ENCODE data around the gene FOXN3.

GRCh38 chr14:89251061-89251460, 166.0 kb downstream of the FOXN3 start:
- TF ChIP-seq TCF7L2 (IDR thresholded peaks at IDR 0.05; ENCODE audit: low read depth, low read length) = no peak
- TF ChIP-seq, protein P1, sequence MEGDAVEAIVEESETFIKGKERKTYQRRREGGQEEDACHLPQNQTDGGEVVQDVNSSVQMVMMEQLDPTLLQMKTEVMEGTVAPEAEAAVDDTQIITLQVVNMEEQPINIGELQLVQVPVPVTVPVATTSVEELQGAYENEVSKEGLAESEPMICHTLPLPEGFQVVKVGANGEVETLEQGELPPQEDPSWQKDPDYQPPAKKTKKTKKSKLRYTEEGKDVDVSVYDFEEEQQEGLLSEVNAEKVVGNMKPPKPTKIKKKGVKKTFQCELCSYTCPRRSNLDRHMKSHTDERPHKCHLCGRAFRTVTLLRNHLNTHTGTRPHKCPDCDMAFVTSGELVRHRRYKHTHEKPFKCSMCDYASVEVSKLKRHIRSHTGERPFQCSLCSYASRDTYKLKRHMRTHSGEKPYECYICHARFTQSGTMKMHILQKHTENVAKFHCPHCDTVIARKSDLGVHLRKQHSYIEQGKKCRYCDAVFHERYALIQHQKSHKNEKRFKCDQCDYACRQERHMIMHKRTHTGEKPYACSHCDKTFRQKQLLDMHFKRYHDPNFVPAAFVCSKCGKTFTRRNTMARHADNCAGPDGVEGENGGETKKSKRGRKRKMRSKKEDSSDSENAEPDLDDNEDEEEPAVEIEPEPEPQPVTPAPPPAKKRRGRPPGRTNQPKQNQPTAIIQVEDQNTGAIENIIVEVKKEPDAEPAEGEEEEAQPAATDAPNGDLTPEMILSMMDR (IDR thresholded peaks at IDR 0.05) = no peak
